H9 (cell line): ENCODE results near the gene BPIFB3. TPM values are rescaled to one million over a fixed set of nuclear protein-coding genes. Genes with fewer than 3 reads are reported as not detected.

Source experiments
- DNase-seq: peaks from one replicate; pipeline ENCODE4 v3.0.0-alpha.2; 2017
- H2AFZ ChIP-seq: one replicate; pipeline ENCODE4 v1.6.1; 2013; ENCODE audit warnings: mild to moderate bottlenecking, low read length, control low read depth, moderate library complexity
- H2AK5ac ChIP-seq: 2 replicates; pipeline ENCODE4 v1.6.1; 2013; ENCODE audit warnings: low read length, control low read depth, mixed read lengths; ENCODE audit not compliant: insufficient read length
- H2BK120ac ChIP-seq: one replicate; pipeline ENCODE4 v1.6.1; 2013; ENCODE audit warnings: low read depth, mild to moderate bottlenecking, low read length, control low read depth, inconsistent platforms; ENCODE audit not compliant: poor library complexity, severe bottlenecking
- H2BK12ac ChIP-seq: 2 replicates; pipeline ENCODE4 v1.6.1; 2013; ENCODE audit warnings: low read length, control low read depth, mixed read lengths, low read depth; ENCODE audit not compliant: insufficient read length
- H2BK15ac ChIP-seq: 2 replicates; pipeline ENCODE4 v1.6.1; 2013; ENCODE audit warnings: low read depth, low read length, control low read depth
- H2BK20ac ChIP-seq: one replicate; pipeline ENCODE4 v1.6.1; 2013; ENCODE audit warnings: low read depth, mild to moderate bottlenecking, low read length, control low read depth, inconsistent platforms; ENCODE audit not compliant: poor library complexity, severe bottlenecking
- H2BK5ac ChIP-seq: 2 replicates; pipeline ENCODE4 v1.6.1; 2013; ENCODE audit warnings: low read length, control low read depth, mixed read lengths; ENCODE audit not compliant: insufficient read length
- H3K14ac ChIP-seq: 2 replicates; pipeline ENCODE4 v1.6.1; 2013; ENCODE audit warnings: low read length, control low read depth; ENCODE audit not compliant: insufficient read depth
- H3K18ac ChIP-seq: 2 replicates; pipeline ENCODE4 v1.6.1; 2013; ENCODE audit warnings: low read depth, mild to moderate bottlenecking, mixed read lengths, low read length, control low read depth; ENCODE audit not compliant: insufficient read length
- H3K23ac ChIP-seq: 2 replicates; pipeline ENCODE4 v1.6.1; 2013; ENCODE audit warnings: low read length, control low read depth, mixed read lengths, low read depth; ENCODE audit not compliant: insufficient read length
- H3K23me2 ChIP-seq: 2 replicates; pipeline ENCODE4 v1.6.1; 2013; ENCODE audit warnings: low read depth, mild to moderate bottlenecking, mixed read lengths, low read length, control low read depth; ENCODE audit not compliant: insufficient read length, poor library complexity, severe bottlenecking
- H3K27ac ChIP-seq: 2 replicates; pipeline ENCODE4 v1.5.1; 2013; ENCODE audit warnings: low read length, control low read depth, mixed read lengths, low read depth; ENCODE audit not compliant: insufficient read length
- H3K27me3 ChIP-seq: 2 replicates; pipeline ENCODE4 v1.6.1; 2013; ENCODE audit warnings: low read length, control low read depth, inconsistent platforms; ENCODE audit not compliant: insufficient read depth
- H3K4ac ChIP-seq: 2 replicates; pipeline ENCODE4 v1.6.1; 2013; ENCODE audit warnings: low read depth, mild to moderate bottlenecking, control low read depth, inconsistent platforms, low read length, moderate library complexity
- H3K4me1 ChIP-seq: 2 replicates; pipeline ENCODE4 v1.6.1; 2013; ENCODE audit warnings: low read length, control low read depth, inconsistent platforms; ENCODE audit not compliant: insufficient read depth
- H3K4me2 ChIP-seq: 2 replicates; pipeline ENCODE4 v1.6.1; 2013; ENCODE audit warnings: low read length, control low read depth, mixed read lengths; ENCODE audit not compliant: insufficient read length, insufficient read depth
- H3K56ac ChIP-seq: 2 replicates; pipeline ENCODE4 v1.6.1; 2013; ENCODE audit warnings: low read depth, mild to moderate bottlenecking, mixed read lengths, low read length, control low read depth; ENCODE audit not compliant: insufficient read length
- H3K79me1 ChIP-seq: 2 replicates; pipeline ENCODE4 v1.6.1; 2013; ENCODE audit warnings: low read depth, mild to moderate bottlenecking, moderate library complexity, low read length, control low read depth, inconsistent platforms; ENCODE audit not compliant: insufficient read depth, poor library complexity, severe bottlenecking
- H3K79me2 ChIP-seq: 2 replicates; pipeline ENCODE4 v1.6.1; 2013; ENCODE audit warnings: low read length, control low read depth, inconsistent platforms; ENCODE audit not compliant: insufficient read depth
- H3K9ac ChIP-seq: 2 replicates; pipeline ENCODE4 v1.6.1; 2013; ENCODE audit warnings: low read length, control low read depth, mixed read lengths; ENCODE audit not compliant: insufficient read length; ENCODE audit errors: extremely low read depth
- H3K9me3 ChIP-seq: one replicate; pipeline ENCODE4 v1.6.1; 2013; ENCODE audit warnings: low read depth, low read length, inconsistent platforms; ENCODE audit not compliant: control insufficient read depth
- H3T11ph ChIP-seq: one replicate; pipeline ENCODE4 v1.6.1; 2013; ENCODE audit warnings: mild to moderate bottlenecking, low read length, control low read depth, inconsistent platforms
- H4K20me1 ChIP-seq: one replicate; pipeline ENCODE4 v1.6.1; 2013; ENCODE audit not compliant: control insufficient read depth, insufficient read length, insufficient read depth
- H4K5ac ChIP-seq: 2 replicates; pipeline ENCODE4 v1.6.1; 2013; ENCODE audit warnings: low read depth, mild to moderate bottlenecking, mixed read lengths, low read length, control low read depth; ENCODE audit not compliant: insufficient read length
- H4K8ac ChIP-seq: replicated peaks from 2 replicates; pipeline ENCODE4 v1.6.1; 2013; ENCODE audit warnings: low read length, control low read depth, mixed read lengths, low read depth; ENCODE audit not compliant: insufficient read length
- H4K91ac ChIP-seq: 2 replicates; pipeline ENCODE4 v1.6.1; 2013; ENCODE audit warnings: low read depth, mild to moderate bottlenecking, moderate library complexity, mixed read lengths, low read length, control low read depth; ENCODE audit not compliant: insufficient read length
- H3K27ac Mint-ChIP-seq, 3 experiments: 2 replicates in 2 of 3; 3 replicates in 1 of 3; pipeline ENCODE4 v1.8.0; 2020 to 2021; ENCODE audit warnings: mixed read lengths in 3 of 3, mild to moderate bottlenecking in 1 of 3, moderate library complexity in 1 of 3
- H3K27me3 Mint-ChIP-seq: 2 replicates; pipeline ENCODE4 v1.8.0; 2021; ENCODE audit warnings: low read depth, mild to moderate bottlenecking, moderate library complexity, mixed read lengths
- H3K36me3 Mint-ChIP-seq, 3 experiments: 2 replicates in 2 of 3; 3 replicates in 1 of 3; pipeline ENCODE4 v1.8.0; 2020 to 2021; ENCODE audit warnings: low read depth in 3 of 3, mixed read lengths in 3 of 3; ENCODE audit not compliant: insufficient read depth in 1 of 3
- H3K4me1 Mint-ChIP-seq, 2 experiments: 2 replicates each; pipeline ENCODE4 v1.8.0; 2020; ENCODE audit warnings: mixed read lengths in 2 of 2
- H3K4me3 Mint-ChIP-seq, 2 experiments: 2 replicates in 1 of 2; 3 replicates in 1 of 2; pipeline ENCODE4 v1.8.0; 2020 to 2021; ENCODE audit warnings: mild to moderate bottlenecking in 2 of 2, mixed read lengths in 2 of 2, moderate library complexity in 1 of 2
- H3K9me3 Mint-ChIP-seq, 2 experiments: 2 replicates in 1 of 2; 3 replicates in 1 of 2; pipeline ENCODE4 v1.8.0; 2020; ENCODE audit warnings: mild to moderate bottlenecking in 2 of 2, mixed read lengths in 2 of 2, moderate library complexity in 1 of 2
- CTCF ChIP-seq: fragments of 200-600 bp; sonication (generic); conservative IDR thresholded peaks from 3 replicates; pipeline ENCODE4 v1.8.0; 2021; ENCODE audit warnings: antibody characterized with exemption, mild to moderate bottlenecking
- WGBS: extraction: QIAGEN DNeasy Blood & Tissue Kit; methylation state at CpG from one replicate; pipeline ENCODE4 v1.1.7; 2013; ENCODE audit warnings: missing lambda C conversion rate, low lambda C conversion rate, mixed read lengths; ENCODE audit not compliant: insufficient read length; ENCODE audit errors: extremely low coverage; 5-methylcytosine and 5-hydroxymethylcytosine counted together
- total RNA-seq: library from RNA; stranded (reverse); gene quantifications from 2 replicates; pipeline ENCODE4 v1.2.1, GENCODE V29; 2021

Gene BPIFB3
- total RNA-seq, 1 experiment from 2014 or later: not detected

- Histone ChIP-seq H3K14ac (no peak overlapping the region), H2BK20ac (no peak overlapping the region), H4K8ac (no peak overlapping the region), H3K4ac (no peak overlapping the region), H2AK5ac (no peak overlapping the region), H2BK120ac (no peak overlapping the region), H3K18ac (no peak overlapping the region), H2BK15ac (no peak overlapping the region), H3K56ac (no peak overlapping the region), H4K5ac (no peak overlapping the region), H4K91ac (no peak overlapping the region), H3K9ac (no peak overlapping the region), H3K9me3 (no peaks in the 10 kb centered on the region), H3K27me3 (no peaks in the 10 kb centered on the region), H2AFZ (no peak overlapping the region), H2BK5ac (no peak overlapping the region), H3K79me1 (no peaks in the 10 kb centered on the region), H3K4me1 (no peaks in the 10 kb centered on the region), H3K4me2 (no peak overlapping the region), H3K79me2 (no peaks in the 10 kb centered on the region), H3K27ac (no peak overlapping the region), H3K23me2 (no peaks in the 10 kb centered on the region), H4K20me1 (no peaks in the 10 kb centered on the region), H3K23ac (no peak overlapping the region), H2BK12ac (no peak overlapping the region), H3T11ph (no peak overlapping the region)
- no CpG with 5 or more reads among the region's 15 CpGs for WGBS
- TF ChIP-seq CTCF: no peak
- Mint-ChIP-seq H3K4me3 (no peak overlapping the region), H3K4me1 (peaks cover 21 to 23% of the 10 kb centered on the region in 2 experiments), H3K36me3 (no peaks in the 10 kb centered on the region), H3K27me3 (peaks cover 17% of the 10 kb centered on the region), H3K27ac (peak overlapping the region in 1 of 3 experiments; percentile 53; a peak in 1 of 7 replicates), H3K9me3 (no peaks in the 10 kb centered on the region)
- no peak for DNase-seq
These were observed 41.1 kb upstream of the BPIFB3 start for GRCh38 chr20:33012327-33013189.
